HG03469 (cell line): ENCODE measurements around the gene RAI14.

Source experiments
- ATAC-seq: cut with Tn5 transposase; IDR thresholded peaks from one replicate; pipeline ENCODE4 v1.9.1; 2021; ENCODE audit warnings: mild to moderate bottlenecking, moderate library complexity, moderate number of reproducible peaks; ENCODE audit not compliant: unreplicated experiment

RAI14 gene

DNA sequence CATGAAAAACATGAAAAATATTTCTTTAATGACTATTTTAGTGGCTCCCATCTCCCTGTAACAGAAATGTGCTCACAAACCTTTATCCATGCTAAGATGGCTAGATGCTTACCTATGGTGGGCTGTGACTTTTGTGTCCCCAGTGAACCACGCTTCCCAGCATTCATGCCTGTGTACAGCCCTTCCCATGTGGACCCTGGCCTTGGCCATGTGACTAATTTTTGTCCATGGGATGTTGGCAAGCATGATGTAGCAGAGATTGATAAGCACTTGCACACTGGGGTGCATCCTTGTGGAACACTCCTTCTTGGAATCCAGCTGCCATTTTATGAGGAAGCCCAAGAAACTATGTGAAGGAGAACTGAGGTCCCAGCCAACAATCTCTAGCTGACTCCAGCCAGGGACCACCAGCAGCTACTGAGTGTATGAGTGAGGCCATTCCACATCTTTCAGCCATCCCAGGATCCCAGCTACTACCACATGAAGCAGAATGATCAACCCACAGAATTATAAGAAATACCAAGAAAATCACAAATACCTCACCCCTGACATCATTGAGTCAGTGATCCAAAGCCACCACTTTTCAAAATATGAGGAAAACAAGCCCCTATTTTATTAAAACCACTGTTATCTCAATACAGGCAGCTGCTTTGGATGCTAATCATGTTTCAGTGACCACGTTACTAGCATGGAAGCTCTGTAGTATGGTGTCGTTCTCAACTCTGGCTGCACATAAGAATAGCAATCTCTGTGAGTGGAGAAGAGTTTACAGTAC is 16.1 kb upstream of the RAI14 start:
- no peak for ATAC-seq

GRCh38 chr5:34648039-34648839 is 7.9 kb upstream of the RAI14 start:
- ATAC-seq, result no peak

DNA sequence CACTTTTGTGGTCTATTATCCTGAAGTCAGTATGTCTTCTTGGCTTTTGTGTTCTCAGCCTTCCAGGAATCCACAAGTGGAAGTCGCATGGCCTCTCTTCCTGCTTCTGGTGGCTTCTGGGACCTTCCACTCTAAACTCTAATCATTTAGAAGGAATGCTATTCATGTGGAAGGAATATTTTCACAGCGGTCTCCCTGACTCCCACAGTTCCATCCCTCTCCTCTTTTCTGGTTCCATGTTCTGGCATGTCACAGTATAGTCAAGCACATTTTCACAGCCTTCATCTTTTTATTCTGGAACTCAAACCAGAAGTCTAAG is 7.3 kb upstream of the RAI14 start:
- no peak for ATAC-seq

- no peak for ATAC-seq
Measured at GRCh38 chr5:34651791-34652190, 4.3 kb upstream of the RAI14 start.

DNA sequence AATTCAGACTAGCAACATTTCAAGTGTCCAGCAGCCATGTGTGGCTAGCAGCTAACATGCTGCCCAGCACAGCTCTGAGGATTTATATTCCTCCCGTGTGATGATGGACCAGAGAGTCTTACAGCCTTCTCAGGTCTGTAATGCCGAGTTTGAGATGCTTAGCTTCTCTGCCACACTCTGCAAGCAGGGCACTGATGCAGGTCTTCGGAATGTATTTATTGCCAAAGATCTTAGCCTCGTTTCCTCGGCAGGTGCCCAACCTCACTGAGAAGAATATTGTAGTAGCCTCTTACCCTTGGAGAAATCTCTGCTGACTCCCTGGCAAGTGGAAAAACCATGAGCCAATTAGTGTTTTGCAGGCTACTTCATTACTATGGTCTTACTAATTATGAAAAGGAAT is 3.7 kb upstream of the RAI14 start:
- no peak for ATAC-seq

DNA sequence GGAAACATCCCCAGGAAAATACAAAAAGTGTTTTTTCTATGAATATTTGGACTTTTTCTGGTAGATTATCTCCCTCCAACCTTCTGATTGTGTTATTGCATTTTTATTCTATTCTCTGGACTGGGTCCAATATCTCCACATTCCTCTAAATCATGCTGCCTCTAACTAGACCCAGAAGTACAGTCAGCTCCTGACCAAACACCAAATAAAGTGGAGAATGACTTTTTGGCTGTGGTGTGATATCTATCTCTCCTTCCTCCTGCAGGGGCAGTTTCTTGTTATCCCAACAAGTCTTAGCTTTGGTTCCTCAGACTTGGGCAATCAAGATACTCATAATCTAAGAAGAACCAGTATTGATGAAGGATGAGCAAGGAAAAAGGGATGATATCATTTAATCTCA is 3.2 kb upstream of the RAI14 start:
- no peak for ATAC-seq

- ATAC-seq, result no peak
Measured at GRCh38 chr5:34653708-34654107, 2.4 kb upstream of the RAI14 start.

- ATAC-seq, result no peak
Measured at GRCh38 chr5:34655354-34655991, 655 bp upstream of the RAI14 start.

GRCh38 chr5:34656700-34657273 is 659 bp downstream of the RAI14 start:
- no peak for ATAC-seq

- ATAC-seq, result no peak
Measured at GRCh38 chr5:34657274-34657921, 1.3 kb downstream of the RAI14 start.

- ATAC-seq, result no peak
Measured at GRCh38 chr5:34657988-34658387, 1.9 kb downstream of the RAI14 start.

- ATAC-seq, result no peak
Measured at GRCh38 chr5:34659168-34659567, 3.0 kb downstream of the RAI14 start.

DNA sequence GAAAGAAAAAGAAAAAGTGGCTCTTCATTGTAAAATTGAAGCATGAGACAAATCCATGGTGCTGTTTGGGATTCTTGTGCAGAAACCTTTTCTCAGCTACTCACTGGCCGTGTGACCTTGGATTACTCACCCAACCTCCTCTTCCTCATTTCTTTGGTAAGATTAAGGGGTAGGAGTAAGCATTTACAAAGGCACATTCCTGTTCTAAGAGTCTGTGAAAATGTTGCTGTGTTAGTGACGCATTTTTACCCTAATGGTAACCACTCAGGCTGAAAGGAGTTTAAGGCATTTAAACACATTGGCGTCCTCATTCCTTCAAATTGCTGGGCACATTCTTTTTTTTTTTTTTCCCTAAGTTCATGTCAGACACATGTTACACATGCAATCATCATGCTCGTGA is 4.3 kb downstream of the RAI14 start:
- ATAC-seq, result no peak

GRCh38 chr5:34663771-34664496 is 7.8 kb downstream of the RAI14 start:
- no peak for ATAC-seq

DNA sequence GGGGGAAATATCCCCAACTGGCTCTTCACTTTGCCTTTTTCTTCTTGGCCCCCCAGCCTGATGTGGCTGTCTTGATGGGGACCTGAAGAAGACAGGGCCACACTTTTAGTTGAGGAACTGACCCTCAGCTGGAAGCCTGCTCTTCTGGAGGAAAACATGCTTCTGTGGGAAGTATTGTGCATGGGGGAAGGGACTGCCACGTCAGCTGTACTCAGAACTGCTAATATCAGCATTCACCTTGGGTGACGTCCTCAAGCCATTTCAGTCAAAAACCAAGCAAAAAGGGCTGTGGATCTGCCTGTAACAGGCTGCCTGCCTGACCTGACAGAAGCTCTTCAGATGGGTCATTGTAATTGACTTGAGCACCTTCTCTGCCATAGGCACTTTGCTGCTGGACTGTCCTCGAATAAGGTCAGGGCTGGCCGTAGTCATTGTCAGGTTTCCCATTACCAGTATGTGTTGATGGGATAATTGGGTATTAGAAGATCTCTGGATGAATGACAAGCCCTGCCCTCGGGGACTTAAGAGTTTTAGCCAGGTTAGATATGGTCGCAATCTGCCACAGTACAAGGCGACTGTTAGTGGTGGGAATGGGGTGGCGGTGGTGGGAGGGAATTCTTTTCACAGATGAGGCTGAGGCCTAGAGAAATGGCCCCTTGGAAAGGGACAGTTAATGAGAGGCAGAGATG is 10.4 kb downstream of the RAI14 start:
- no peak for ATAC-seq

- no peak for ATAC-seq
Measured at GRCh38 chr5:34667705-34668104, 11.6 kb downstream of the RAI14 start.

- no peak for ATAC-seq
Measured at GRCh38 chr5:34669931-34670516, 13.9 kb downstream of the RAI14 start.

DNA sequence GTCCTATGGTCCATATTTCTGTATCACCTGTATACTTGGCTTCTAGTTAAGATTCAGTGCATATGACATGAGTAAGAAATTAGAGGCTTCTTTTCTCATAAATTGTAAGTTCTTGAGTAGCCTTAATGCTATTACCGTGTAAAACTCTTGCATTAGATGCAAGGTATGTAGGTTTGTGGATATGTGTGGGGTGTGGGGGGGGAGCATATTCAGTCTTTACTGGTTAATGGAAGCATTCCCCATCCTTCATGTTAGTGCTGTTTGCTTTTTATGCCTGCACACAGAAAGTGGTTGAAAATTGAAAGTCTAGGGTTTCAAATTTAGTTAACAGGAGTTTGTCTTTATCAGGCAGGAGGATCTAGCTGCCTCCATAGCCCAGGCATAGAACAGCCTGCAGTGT is 16.1 kb downstream of the RAI14 start:
- no peak for ATAC-seq

GRCh38 chr5:34673463-34674125 is 17.5 kb downstream of the RAI14 start:
- ATAC-seq, result no peak
